WI38 (cell line): ENCODE data around the gene ANTKMT.

Source experiments
- H3K4me3 ChIP-seq: 2 replicates; pipeline ENCODE4 v1.5.1; 2011; ENCODE audit warnings: low read depth, mild to moderate bottlenecking, control low read depth, low read length
- TF ChIP-seq, protein P1 (sequence below): IDR thresholded peaks from 2 replicates; pipeline ENCODE4 v1.5.1; 2012; ENCODE audit warnings: low read depth, mild to moderate bottlenecking, control low read depth, low read length

ANTKMT gene

DNA sequence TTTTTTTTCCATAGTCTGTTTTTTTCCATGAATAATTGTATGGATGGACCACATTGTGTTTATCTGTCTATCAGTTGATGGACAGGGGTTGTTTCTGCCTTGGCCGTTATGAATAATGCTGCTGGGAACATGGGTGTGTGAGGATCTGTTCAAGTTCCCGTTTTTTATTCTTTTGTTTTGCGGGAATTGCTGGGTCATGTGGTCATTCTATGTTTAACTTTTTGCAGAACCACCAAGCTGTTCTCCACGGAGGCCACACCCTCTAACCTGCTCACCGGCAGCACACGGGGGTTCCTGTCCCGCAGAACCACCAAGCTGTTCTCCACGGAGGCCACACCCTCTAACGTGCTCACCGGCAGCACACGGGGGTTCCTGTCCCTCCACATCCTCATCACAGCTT lies 33.7 kb downstream of the ANTKMT start:
- TF ChIP-seq, protein P1, sequence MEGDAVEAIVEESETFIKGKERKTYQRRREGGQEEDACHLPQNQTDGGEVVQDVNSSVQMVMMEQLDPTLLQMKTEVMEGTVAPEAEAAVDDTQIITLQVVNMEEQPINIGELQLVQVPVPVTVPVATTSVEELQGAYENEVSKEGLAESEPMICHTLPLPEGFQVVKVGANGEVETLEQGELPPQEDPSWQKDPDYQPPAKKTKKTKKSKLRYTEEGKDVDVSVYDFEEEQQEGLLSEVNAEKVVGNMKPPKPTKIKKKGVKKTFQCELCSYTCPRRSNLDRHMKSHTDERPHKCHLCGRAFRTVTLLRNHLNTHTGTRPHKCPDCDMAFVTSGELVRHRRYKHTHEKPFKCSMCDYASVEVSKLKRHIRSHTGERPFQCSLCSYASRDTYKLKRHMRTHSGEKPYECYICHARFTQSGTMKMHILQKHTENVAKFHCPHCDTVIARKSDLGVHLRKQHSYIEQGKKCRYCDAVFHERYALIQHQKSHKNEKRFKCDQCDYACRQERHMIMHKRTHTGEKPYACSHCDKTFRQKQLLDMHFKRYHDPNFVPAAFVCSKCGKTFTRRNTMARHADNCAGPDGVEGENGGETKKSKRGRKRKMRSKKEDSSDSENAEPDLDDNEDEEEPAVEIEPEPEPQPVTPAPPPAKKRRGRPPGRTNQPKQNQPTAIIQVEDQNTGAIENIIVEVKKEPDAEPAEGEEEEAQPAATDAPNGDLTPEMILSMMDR = no peak
- H3K4me3 ChIP-seq = no peak overlapping the region

DNA sequence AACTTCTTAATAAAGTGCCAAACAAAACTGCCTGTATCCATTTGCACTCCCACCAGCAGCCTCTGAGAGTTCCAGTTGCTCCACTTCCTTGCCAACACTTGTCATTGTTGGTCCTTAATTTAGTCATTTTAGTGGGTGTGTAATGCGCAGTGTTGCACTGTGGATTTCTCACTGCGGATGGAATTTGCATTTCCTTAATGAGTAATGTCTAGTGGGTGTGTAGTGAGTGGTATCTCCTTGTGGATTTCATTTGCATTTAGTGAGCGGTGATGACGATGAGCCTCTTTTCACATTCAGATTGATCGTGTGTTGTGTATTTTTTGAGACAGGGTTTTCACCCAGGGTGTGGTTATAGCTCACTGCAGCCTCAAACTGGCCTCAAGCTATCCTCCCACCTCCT lies 35.5 kb downstream of the ANTKMT start:
- no peak overlapping the region for H3K4me3 ChIP-seq
- TF ChIP-seq, protein P1 = no peak

DNA sequence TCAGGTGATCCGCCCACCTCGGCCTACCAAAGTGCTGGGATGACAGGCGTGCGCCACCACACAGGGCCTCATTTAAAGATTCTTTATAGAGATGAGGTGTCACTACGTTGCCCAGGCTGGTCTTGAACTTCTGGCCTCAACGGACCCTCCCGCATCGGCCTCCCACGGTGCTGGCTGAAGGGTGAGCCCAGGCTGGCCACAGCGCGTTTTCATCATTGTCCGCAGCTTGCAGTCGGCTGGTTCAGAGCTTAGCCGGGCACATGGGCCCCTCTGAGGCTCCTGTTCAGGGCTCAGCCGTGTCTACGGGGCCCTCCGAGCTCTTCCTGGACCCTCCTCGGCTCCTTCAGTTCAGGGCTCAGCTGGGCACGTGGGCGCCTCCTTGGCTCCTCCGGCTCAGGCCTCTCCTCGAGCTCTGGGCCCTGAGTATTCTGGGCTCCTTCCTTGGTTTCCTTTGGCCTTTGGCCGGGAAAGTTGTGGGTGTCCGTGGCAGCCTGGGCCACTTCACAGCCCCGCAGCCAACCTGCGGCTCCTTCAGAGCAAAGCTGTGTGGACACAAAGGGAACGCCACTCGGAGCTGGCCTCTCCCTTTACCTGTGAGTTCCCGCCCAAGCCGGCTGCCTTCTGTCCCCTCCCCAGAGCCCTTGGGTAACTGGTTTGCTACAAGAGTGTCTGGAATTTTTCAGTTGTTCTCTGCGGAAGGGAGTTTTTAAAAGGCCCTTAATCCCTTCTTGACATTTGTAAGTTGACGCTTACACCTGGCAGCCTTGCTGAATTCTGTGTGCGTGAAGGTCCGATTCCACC lies 38.4 kb downstream of the ANTKMT start:
- TF ChIP-seq, protein P1 = no peak

DNA sequence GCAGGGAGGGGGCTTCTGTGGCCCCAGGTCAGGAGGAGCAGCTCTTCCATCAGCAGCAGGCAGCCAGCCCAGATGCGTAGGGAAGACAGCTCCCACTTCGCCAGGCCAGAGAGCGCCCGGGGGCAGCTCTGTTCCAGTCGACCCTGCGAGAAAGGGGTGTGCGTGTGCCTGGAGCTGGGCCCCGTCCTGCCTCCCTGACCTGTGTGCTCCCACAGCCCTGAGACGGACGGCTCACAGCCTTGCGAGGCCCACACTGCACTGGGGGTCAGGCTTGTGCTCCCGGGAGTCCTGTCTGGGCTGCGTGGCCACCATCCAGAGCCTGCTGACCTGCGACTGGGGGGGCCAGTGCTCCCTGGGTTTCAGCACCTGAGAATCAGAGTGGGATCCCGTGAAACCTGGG lies 39.1 kb downstream of the ANTKMT start:
- no peak overlapping the region for H3K4me3 ChIP-seq
- TF ChIP-seq, protein P1 = no peak

More for the DNA sequence above, 38.4 kb downstream of the ANTKMT start:
- H3K4me3 ChIP-seq = no peak overlapping the region

DNA sequence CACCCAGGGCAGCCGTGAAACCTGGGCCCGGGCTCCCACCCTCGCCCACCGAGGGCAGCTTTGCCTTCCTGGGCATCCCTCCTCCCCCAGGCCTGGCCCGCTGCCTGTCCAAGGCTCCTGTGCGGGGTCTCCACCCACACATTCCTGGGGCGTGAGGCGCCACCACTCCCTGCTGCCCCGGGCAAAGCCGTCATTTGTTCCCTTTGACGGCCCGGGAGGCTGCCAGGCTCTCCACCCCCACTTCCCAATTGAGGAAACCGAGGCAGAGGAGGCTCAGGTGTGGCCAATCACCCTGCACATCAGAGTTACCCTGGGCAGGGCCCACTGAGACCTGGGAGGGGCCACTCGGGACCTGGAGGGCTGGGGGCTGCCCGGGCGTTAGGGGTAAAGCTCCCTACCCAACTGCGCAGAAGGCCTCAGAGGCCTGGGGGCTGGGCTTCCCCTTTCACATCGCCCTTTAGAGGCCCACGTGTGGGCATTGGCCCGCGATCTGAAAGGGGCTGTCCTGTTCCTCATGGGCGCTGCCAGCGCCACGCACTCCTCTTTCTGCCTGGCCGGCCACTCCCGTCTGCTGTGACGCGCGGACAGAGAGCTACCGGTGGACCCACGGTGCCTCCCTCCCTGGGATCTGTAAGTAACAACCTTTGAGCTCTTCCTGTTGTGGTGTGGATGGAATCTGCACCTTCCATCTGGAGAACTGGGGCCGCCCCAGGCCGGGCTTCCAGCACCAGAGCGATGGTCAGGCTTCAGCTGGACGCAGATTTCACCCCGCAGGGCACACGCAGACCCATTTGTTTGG lies 39.8 kb downstream of the ANTKMT start, which contains the start of gene MSLN:
Gene MSLN, plus strand, starts transcription at position 190 of the 799 bp plus-strand sequence. CDS start 1,947 bp downstream, outside the sequence.
- H3K4me3 ChIP-seq = no peak within 1 kb of the TSS
- TF ChIP-seq, protein P1 = no peak

DNA sequence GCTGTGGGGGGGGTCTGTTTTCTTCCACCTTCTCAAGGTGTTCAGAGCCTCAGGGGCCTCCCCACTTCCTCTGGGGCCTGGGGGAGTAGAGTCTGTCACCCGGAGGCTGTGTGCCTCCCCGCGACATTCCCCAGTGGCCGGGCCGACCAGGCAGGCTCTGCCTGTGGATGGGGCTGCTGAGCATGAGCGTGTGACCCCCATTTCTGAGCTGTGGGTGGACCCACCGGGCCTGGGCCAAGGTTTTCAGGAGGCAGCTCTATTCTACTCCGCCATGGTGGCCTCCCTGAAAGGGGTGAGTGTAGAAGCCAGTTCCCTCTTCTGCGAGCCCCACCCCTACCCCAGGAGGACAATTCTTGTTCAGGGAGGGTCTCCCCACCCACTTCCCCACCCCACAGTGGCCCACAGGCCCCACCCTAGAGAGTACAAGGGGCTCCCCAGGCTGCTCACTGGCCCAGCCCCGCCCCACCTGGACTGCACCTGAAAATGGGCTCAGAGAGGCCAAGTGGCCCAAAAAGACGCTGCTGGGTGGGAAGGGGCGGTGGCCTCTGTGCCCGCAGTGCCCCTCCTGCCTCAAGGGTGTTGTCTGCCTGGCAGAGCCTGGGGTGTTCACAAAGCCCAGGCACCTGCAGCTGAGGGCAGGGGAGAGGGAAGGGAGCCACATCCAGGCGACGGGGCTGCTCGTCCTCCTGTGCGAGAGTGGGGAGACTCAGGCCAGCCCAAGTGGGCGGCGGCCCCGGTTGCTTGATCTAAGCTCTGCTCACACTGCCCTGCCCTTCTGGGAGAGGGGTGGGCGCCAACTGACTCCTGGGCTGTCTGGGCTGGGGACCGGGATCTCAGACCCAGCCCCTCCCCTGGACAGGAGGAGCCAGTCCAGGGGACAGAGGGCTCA lies 40.9 kb downstream of the ANTKMT start:
- H3K4me3 ChIP-seq = no peak overlapping the region

More for the DNA sequence above, 40.9 kb downstream of the ANTKMT start:
- TF ChIP-seq, protein P1 = no peak
